Prostate gland (tissue), 2 donors: Measurements from ENCODE around the gene MARK3.

Experiments used
- CTCF ChIP-seq, 4 experiments: fragments of 200-600 bp in 2 of 4; fragments of 450-650 bp in 2 of 4; sonication (generic) in 2 of 4; IDR thresholded peaks; 1 replicate in 3 of 4; 2 replicates in 1 of 4; pipeline ENCODE4 v1.5.1; 2016 to 2019; ENCODE audit warnings: antibody characterized with exemption in 4 of 4, mild to moderate bottlenecking in 2 of 4, moderate library complexity in 2 of 4
- POLR2A ChIP-seq: fragments of 450-650 bp; IDR thresholded peaks from one replicate; pipeline ENCODE4 v1.6.1; 2016; ENCODE audit warnings: antibody characterized with exemption, mild to moderate bottlenecking
- POLR2AphosphoS5 ChIP-seq: sonication (generic); formaldehyde crosslinking; IDR thresholded peaks from one replicate; pipeline ENCODE4 v1.6.1; 2017; ENCODE audit warnings: antibody characterized with exemption

- TF ChIP-seq POLR2A (no peak), CTCF (IDR thresholded peaks at IDR 0.05) (no peak), POLR2AphosphoS5 (no peak)
Measured at GRCh38 chr14:103488960-103489359, 103.7 kb downstream of the MARK3 start.
